Mesodermal cell (in vitro differentiated cells): ENCODE measurements around the gene PLA2G4B.
"Not testable (repeated sequence)": the region's sequence is repeated elsewhere in the genome, so short reads cannot be mapped to it uniquely, and the experiment has no call there.

Experiments
- H3K27ac ChIP-seq: 2 replicates; pipeline ENCODE4 v1.7.0; 2013; ENCODE audit warnings: mild to moderate bottlenecking, low read depth, low read length, moderate library complexity; ENCODE audit not compliant: severe bottlenecking
- H3K36me3 ChIP-seq: 2 replicates; pipeline ENCODE4 v1.7.1; 2013; ENCODE audit warnings: mild to moderate bottlenecking, low read length, moderate library complexity; ENCODE audit not compliant: control insufficient read depth, insufficient read depth
- H3K4me1 ChIP-seq: one replicate; pipeline ENCODE4 v1.7.1; 2013; ENCODE audit warnings: mild to moderate bottlenecking, low read length; ENCODE audit not compliant: insufficient read depth, control insufficient read depth, poor library complexity, severe bottlenecking
- H3K4me3 ChIP-seq: 2 replicates; pipeline ENCODE4 v1.7.0; 2013; ENCODE audit warnings: low read length, control low read depth, mild to moderate bottlenecking; ENCODE audit not compliant: insufficient read depth, poor library complexity, severe bottlenecking; ENCODE audit errors: extremely low read depth
- H3K9me3 ChIP-seq: 2 replicates; pipeline ENCODE4 v1.7.1; 2013; ENCODE audit warnings: mild to moderate bottlenecking, low read length, moderate library complexity; ENCODE audit not compliant: control insufficient read depth
- WGBS, 2 experiments: methylation state at CpG; one replicate each; pipeline ENCODE4 v1.1.5; 2013; ENCODE audit warnings: missing lambda C conversion rate in 2 of 2; ENCODE audit not compliant: insufficient coverage in 2 of 2; 5-methylcytosine and 5-hydroxymethylcytosine counted together

Gene PLA2G4B

GRCh38 chr15:41827880-41828806 lies 10.5 kb upstream of the PLA2G4B start, which contains the start of gene JMJD7:
TSS of gene JMJD7 (plus strand) at chr15:41828092. CDS start at chr15:41828125, 33 bp downstream.
- Histone ChIP-seq H3K4me1 (peaks cover 7% of the 10 kb centered on the region), H3K9me3 (no peaks in the 10 kb centered on the region), H3K4me3 (peak within 1 kb of the TSS; percentile 81), H3K36me3 (peaks cover 31% of the 10 kb centered on the region), H3K27ac (peak within 1 kb of the TSS; percentile 29)
- WGBS, 2 experiments = 0 to 1% methylated on average over 51 to 53 of the region's 66 CpGs

- WGBS, 2 experiments = 55 to 64% methylated on average over 3 to 6 of the region's 6 CpGs
Measured at GRCh38 chr15:41828807-41829141, 9.9 kb upstream of the PLA2G4B start.

DNA sequence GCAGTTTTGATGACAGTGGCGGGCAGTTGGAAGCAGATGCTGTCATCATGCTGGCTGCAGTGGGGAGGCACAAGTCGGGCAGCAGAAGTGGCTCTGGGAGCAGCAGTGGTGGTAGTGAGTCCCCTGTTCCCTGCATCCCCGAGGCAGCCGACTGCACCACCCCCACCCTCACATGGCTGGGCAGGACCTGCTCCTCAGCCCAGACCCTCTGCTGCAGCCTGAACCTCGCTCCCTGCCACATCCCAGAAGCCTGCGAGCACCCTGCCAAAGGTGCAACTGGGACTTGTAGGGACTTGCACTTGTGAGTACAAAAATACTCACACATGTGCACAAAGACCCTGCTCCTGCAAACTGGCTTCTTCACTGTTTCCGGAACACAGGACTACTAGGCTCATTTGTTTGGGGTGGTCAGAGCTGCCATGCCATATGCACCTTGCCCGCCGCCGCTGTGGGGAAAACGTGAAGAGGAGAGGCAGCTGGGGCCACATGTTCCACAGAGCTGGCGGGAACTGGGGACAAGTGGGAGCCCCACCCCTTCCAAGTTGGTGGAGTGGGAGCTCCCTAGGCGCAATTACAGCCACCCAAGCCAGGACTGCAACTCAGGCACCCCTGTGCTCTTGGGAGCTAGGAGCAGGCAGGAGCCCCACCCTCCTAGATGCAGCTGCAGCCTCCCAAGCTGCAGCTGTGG lies 8.5 kb upstream of the PLA2G4B start:
- Histone ChIP-seq H3K4me3 (no peak overlapping the region), H3K27ac (no peak overlapping the region), H3K36me3 (peaks cover 14% of the 10 kb centered on the region), H3K4me1 (peaks cover 7% of the 10 kb centered on the region), H3K9me3 (no peaks in the 10 kb centered on the region)
- WGBS, 2 experiments = 95 to 96% methylated on average over 10 to 11 of the region's 13 CpGs

More at GRCh38 chr15:41828807-41829141, 9.9 kb upstream of the PLA2G4B start:
- Histone ChIP-seq H3K27ac (no peak overlapping the region), H3K9me3 (no peaks in the 10 kb centered on the region), H3K4me1 (peaks cover 7% of the 10 kb centered on the region), H3K36me3 (peaks cover 25% of the 10 kb centered on the region), H3K4me3 (peak overlapping the region; percentile 81)

GRCh38 chr15:41831291-41831690 lies 7.4 kb upstream of the PLA2G4B start:
- WGBS, 2 experiments = 96 to 98% methylated on average over 4 of the region's 4 CpGs

GRCh38 chr15:41832208-41832607 lies 6.4 kb upstream of the PLA2G4B start:
- WGBS, 2 experiments = 91 to 97% methylated on average over 9 to 10 of the region's 10 CpGs
- no peak overlapping the region for H3K27ac ChIP-seq
- peaks cover 13% of the 10 kb centered on the region for H3K4me1 ChIP-seq
- H3K36me3 ChIP-seq = peaks cover 8% of the 10 kb centered on the region
- H3K4me3 ChIP-seq = no peak overlapping the region
- H3K9me3 ChIP-seq = no peaks in the 10 kb centered on the region

More at GRCh38 chr15:41831291-41831690, 7.4 kb upstream of the PLA2G4B start:
- not testable (repeated sequence) for H3K36me3 ChIP-seq, H3K4me3 ChIP-seq, H3K27ac ChIP-seq, H3K9me3 ChIP-seq
- peaks cover 13% of the 10 kb centered on the region for H3K4me1 ChIP-seq

DNA sequence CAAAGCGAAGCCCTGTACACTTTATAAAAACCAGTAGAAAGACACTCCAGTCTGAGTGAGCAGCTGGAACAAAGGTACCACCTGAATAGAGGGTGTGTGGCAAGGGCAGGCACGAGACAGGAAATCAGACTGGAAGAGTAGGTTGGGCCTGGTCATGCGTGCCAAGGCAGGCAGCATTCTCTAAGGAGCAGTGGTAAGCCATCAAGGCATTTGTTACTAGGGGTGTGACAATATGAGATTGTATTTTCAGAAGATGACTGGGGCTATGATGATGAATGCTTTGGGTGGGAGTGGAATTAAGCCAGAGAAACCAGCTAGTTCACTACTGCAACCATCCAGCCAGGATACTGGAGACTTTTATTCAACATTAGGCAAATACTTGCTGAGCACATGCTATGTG lies 5.8 kb upstream of the PLA2G4B start:
- H3K9me3 ChIP-seq = no peaks in the 10 kb centered on the region
- H3K36me3 ChIP-seq = peaks cover 9% of the 10 kb centered on the region
- 96 to 100% methylated on average over 2 of the region's 3 CpGs for WGBS, 2 experiments
- no peak overlapping the region for H3K27ac ChIP-seq
- H3K4me1 ChIP-seq = peaks cover 13% of the 10 kb centered on the region
- no peak overlapping the region for H3K4me3 ChIP-seq

DNA sequence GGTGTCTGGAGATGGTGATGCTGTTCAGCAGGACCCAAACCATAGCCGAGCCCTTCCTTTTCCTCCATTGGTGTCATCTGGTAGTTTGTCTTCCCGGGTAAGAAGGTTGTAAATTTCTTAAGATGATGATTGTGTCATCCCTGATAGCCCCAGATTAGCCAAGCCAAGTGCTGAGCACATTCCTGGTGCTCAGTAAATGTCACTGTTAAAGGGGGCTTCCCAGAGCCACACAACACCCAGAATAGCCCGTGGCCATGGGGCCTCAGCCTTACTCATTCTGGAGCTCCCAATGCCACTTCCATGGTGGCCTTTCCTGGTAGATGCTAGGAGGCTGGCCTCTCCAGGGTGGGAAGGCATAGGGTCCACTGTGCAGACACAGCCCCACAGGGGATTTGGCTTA lies 4.6 kb upstream of the PLA2G4B start:
- Histone ChIP-seq H3K9me3 (no peaks in the 10 kb centered on the region), H3K36me3 (peaks cover 9% of the 10 kb centered on the region), H3K4me3 (no peak overlapping the region), H3K27ac (no peak overlapping the region), H3K4me1 (peaks cover 6% of the 10 kb centered on the region)
- WGBS, 2 experiments = 33 to 100% methylated on average over 1 of the region's 3 CpGs

- H3K36me3 ChIP-seq = peaks cover 6% of the 10 kb centered on the region
- H3K9me3 ChIP-seq = no peaks in the 10 kb centered on the region
- peaks cover 6% of the 10 kb centered on the region for H3K4me1 ChIP-seq
- no peak overlapping the region for H3K4me3 ChIP-seq
- H3K27ac ChIP-seq = no peak overlapping the region
- WGBS, 2 experiments = 88 to 97% methylated on average over 1 to 5 of the region's 6 CpGs
Measured at GRCh38 chr15:41836073-41836472, 2.6 kb upstream of the PLA2G4B start.

DNA sequence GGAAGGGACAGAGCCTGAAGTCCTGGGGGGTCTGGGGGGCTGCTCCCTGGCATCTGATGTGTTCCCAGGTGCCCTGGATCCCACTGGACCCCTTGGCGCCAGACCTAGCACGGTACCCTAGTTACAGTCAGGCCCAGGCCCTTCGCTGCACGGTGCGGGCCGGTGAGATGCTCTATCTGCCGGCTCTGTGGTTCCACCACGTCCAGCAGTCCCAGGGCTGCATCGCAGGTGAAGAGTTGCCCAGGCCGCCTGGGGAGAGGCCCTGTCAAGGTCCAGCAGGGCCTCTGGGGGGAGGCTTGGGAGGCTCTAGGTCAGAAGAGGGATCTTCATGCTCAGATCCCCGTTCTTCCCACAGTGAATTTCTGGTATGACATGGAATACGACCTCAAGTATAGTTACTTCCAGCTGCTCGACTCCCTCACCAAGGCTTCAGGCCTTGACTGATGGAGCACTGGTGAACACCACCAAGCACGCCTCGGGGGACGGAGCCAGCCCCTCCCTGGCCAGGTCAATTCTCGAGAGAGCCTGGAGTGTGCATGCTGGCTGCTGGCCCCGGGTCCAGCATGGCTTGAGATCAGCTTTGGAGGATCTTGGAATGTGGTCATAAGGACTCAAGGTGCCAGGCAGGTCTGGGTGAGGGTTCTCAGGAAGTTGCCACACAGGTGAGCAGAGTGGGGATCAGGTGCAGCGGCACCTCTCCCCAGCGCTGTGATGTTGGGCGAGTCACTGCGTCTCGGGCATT lies 1.8 kb upstream of the PLA2G4B start:
- Histone ChIP-seq H3K4me1 (peaks cover 6% of the 10 kb centered on the region), H3K4me3 (no peak overlapping the region), H3K36me3 (peaks cover 6% of the 10 kb centered on the region), H3K27ac (no peak overlapping the region), H3K9me3 (no peaks in the 10 kb centered on the region)
- WGBS, 2 experiments = 89 to 93% methylated on average over 13 to 23 of the region's 23 CpGs

DNA sequence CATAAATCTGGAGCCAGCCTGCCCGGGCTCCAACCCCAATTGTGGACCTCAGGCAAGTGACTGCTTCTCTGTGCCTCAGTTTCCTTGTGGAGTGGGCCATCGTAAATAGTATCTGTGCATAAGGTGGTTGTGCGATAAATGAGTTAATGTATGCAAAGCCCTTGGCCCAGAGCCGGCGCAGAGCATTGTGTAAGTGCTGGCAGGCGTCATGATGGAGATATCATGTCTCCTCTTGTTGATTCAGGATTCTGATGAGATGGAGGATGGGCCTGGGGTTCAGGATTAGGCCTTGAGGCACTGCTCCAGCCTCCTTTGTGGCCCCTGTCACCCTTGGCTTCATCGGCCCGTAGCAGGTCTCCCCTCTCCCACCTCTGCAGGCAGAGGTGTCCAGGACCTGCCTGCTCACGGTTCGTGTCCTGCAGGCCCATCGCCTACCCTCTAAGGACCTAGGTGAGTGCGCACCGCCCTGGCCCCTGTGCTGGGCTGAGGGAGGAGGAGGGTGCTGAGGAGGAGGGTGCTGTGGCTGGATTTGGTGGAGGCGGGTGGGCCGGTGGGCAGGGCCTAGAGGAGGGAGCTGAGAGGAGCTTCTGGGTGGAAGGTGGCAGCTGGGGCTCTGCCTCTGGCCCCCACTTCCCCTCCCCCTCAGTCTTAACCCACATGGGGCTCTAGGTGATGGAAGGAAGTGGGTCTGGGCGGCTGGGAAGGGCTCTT lies 1.3 kb downstream of the PLA2G4B start:
- H3K4me1 ChIP-seq = peaks cover 6% of the 10 kb centered on the region
- no peaks in the 10 kb centered on the region for H3K9me3 ChIP-seq
- H3K36me3 ChIP-seq = peaks cover 6% of the 10 kb centered on the region
- H3K27ac ChIP-seq = no peak overlapping the region
- WGBS, 2 experiments = 94 to 95% methylated on average over 11 to 14 of the region's 16 CpGs
- no peak overlapping the region for H3K4me3 ChIP-seq
